ENCODE measurements around the gene DUSP18.
"Not testable (repeated sequence)": the region's sequence is repeated elsewhere in the genome, so short reads cannot be mapped to it uniquely, and the experiment has no call there.

The DUSP18 gene

DNA sequence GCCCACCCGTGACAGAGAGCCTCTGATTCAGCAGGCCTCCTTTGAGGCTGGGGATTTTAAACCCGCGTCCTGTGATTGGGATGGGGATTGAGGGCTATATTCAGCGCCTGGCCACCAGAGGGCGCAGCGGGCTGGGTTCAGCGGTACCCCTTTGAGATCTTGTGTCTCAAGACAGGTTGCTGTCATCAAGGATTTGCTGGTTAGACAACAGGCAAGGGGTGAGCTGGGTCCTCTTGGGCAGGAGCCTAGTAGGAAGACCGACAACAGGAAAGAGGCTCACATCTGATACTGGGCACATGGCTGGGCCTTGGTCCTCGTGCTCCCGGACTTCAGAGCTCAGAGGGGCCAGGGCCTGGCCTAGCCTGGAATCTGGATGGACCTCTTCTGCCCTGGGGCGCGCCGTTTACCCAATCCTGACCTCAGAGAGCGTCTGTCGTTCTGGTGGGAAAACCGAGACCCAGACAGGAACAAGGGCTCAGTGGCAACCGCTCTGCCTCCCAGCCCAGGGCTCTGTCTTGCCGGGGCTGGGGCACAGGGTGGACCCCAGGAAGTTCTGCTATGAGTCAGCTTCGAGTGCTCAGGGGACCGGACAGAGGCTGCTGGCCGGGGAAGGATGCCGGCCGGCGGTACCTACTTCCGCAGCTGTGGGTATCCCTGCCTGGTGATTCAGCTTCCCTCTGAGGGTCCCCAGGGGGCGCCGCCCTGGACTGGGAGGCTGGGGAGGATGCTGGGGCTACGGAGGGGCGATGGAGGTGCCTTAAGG, 33.0 kb downstream of the DUSP18 start:
- H3K27ac ChIP-seq (ENCODE audit: insufficient read depth in 1 of 2, low read depth in 1 of 2, low read length in 2 of 2, poor library complexity in 1 of 2, severe bottlenecking in 2 of 2) = no peak overlapping the region
- ChIA-PET POLR2A (interaction anchor here (0.6 to 1.3 kb wide), 5 partner anchors 32 to 587 kb away, joined by 3 to 10 read pairs (median 3); partner anchors contain the start of gene OSBP2), CTCF (interaction anchor here (0.6 to 7.6 kb wide), 34 partner anchors 8 to 527 kb away, joined by 3 to 160 read pairs (median 4); partner anchors contain the start of gene DUSP18)
- peaks cover 0 to 2% (median 0%) of the 10 kb centered on the region in 5 experiments for H3K9me3 ChIP-seq (ENCODE audit: control extremely low read depth in 1 of 5, control insufficient read depth in 4 of 5, insufficient read depth in 2 of 5, low read depth in 1 of 5, low read length in 4 of 5)
- peak; percentile 84 to 89 (median 89) for DNase-seq
- peak overlapping the region in 5 of 7 experiments; percentile 30 to 78 (median 73) for H3K4me3 ChIP-seq (ENCODE audit: control insufficient read depth in 1 of 7, extremely low read depth in 1 of 7, insufficient read depth in 4 of 7, low read depth in 2 of 7, low read length in 6 of 7)
- no peaks in the 10 kb centered on the region for H3K27me3 ChIP-seq (replicated peaks in 2 of 5; ENCODE audit: control insufficient read depth in 4 of 5, insufficient read depth in 5 of 5, low read length in 4 of 5)
- no peaks in the 10 kb centered on the region for H3K36me3 ChIP-seq (ENCODE audit: control insufficient read depth in 4 of 4, insufficient read depth in 4 of 4, low read length in 3 of 4)
- H3K4me1 ChIP-seq (ENCODE audit: control extremely low read depth in 1 of 4, control insufficient read depth in 4 of 4, insufficient read depth in 4 of 4, low read length in 3 of 4) = peaks cover 0 to 24% (median 23%) of the 10 kb centered on the region in 4 experiments
- 6% methylated on average over 23 of the region's 29 CpGs for WGBS (ENCODE audit: insufficient coverage)

GRCh38 chr22:30631469-30631868, 36.2 kb downstream of the DUSP18 start:
- peaks cover 0 to 18% (median 17%) of the 10 kb centered on the region in 4 experiments for H3K4me1 ChIP-seq (ENCODE audit: control extremely low read depth in 1 of 4, control insufficient read depth in 4 of 4, insufficient read depth in 4 of 4, low read length in 3 of 4)
- H3K9me3 ChIP-seq (ENCODE audit: control extremely low read depth in 1 of 5, control insufficient read depth in 4 of 5, insufficient read depth in 2 of 5, low read depth in 1 of 5, low read length in 4 of 5); H3K27me3 ChIP-seq (replicated peaks in 2 of 5; ENCODE audit: control insufficient read depth in 4 of 5, insufficient read depth in 5 of 5, low read length in 4 of 5); H3K27ac ChIP-seq (ENCODE audit: insufficient read depth in 1 of 2, low read depth in 1 of 2, low read length in 2 of 2, poor library complexity in 1 of 2, severe bottlenecking in 2 of 2); CTCF ChIA-PET; POLR2A ChIA-PET; H3K4me3 ChIP-seq (ENCODE audit: control insufficient read depth in 1 of 7, extremely low read depth in 1 of 7, insufficient read depth in 4 of 7, low read depth in 2 of 7, low read length in 6 of 7); DNase-seq; H3K36me3 ChIP-seq (ENCODE audit: control insufficient read depth in 4 of 4, insufficient read depth in 4 of 4, low read length in 3 of 4): not testable (repeated sequence)
- no CpG with 5 or more reads among the region's 31 CpGs for WGBS (ENCODE audit: insufficient coverage)

GRCh38 chr22:30628491-30628890, 39.2 kb downstream of the DUSP18 start:
- CTCF ChIA-PET = interaction anchor here (0.6 to 1.9 kb wide), 5 partner anchors 9 to 126 kb away, joined by 3 to 10 read pairs (median 3); no protein-coding TSS in a partner anchor
- no peak overlapping the region for H3K27ac ChIP-seq (ENCODE audit: insufficient read depth in 1 of 2, low read depth in 1 of 2, low read length in 2 of 2, poor library complexity in 1 of 2, severe bottlenecking in 2 of 2)
- 88% methylated on average over 4 of the region's 4 CpGs for WGBS (ENCODE audit: insufficient coverage)

DNA sequence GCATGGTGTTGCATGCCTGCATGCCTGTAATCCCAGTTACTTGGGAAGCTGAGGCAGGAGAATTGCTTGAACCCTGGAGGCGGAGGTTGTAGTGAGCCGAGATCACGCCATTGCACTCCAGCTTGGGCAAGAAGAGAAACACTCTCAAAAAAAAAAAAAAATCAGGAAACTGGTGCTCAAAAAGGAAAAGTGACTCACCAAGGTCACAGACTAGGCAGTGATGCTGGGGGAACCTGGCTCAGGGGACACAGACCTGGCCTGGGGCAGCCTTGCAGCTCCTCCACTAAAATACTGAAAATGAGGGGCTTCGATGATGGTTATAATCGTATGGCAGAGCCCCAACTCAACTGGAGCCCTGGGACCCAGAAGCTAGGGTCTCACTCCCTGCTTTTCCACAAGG, 40.2 kb downstream of the DUSP18 start:
- H3K27me3 ChIP-seq (replicated peaks in 2 of 5; ENCODE audit: control insufficient read depth in 4 of 5, insufficient read depth in 5 of 5, low read length in 4 of 5) = no peaks in the 10 kb centered on the region
- H3K4me1 ChIP-seq (ENCODE audit: control extremely low read depth in 1 of 4, control insufficient read depth in 4 of 4, insufficient read depth in 4 of 4, low read length in 3 of 4) = no peaks in the 10 kb centered on the region
- H3K36me3 ChIP-seq (ENCODE audit: control insufficient read depth in 4 of 4, insufficient read depth in 4 of 4, low read length in 3 of 4) = no peaks in the 10 kb centered on the region
- 93% methylated on average over 5 of the region's 5 CpGs for WGBS (ENCODE audit: insufficient coverage)
- CTCF ChIA-PET = interaction anchor here (0.6 kb wide), 1 partner anchor 525 kb away, joined by 3 read pairs; no protein-coding TSS in a partner anchor
- POLR2A ChIA-PET = no interaction called here
- H3K4me3 ChIP-seq (ENCODE audit: control insufficient read depth in 1 of 7, extremely low read depth in 1 of 7, insufficient read depth in 4 of 7, low read depth in 2 of 7, low read length in 6 of 7) = no peak overlapping the region
- no peaks in the 10 kb centered on the region for H3K9me3 ChIP-seq (ENCODE audit: control extremely low read depth in 1 of 5, control insufficient read depth in 4 of 5, insufficient read depth in 2 of 5, low read depth in 1 of 5, low read length in 4 of 5)
- DNase-seq = peak in 1 of 3 donors; percentile 16
- H3K27ac ChIP-seq (ENCODE audit: insufficient read depth in 1 of 2, low read depth in 1 of 2, low read length in 2 of 2, poor library complexity in 1 of 2, severe bottlenecking in 2 of 2) = no peak overlapping the region

More at GRCh38 chr22:30628491-30628890, 39.2 kb downstream of the DUSP18 start:
- no peak for DNase-seq
- no peaks in the 10 kb centered on the region for H3K9me3 ChIP-seq (ENCODE audit: control extremely low read depth in 1 of 5, control insufficient read depth in 4 of 5, insufficient read depth in 2 of 5, low read depth in 1 of 5, low read length in 4 of 5)
- no peaks in the 10 kb centered on the region for H3K27me3 ChIP-seq (replicated peaks in 2 of 5; ENCODE audit: control insufficient read depth in 4 of 5, insufficient read depth in 5 of 5, low read length in 4 of 5)
- H3K4me1 ChIP-seq (ENCODE audit: control extremely low read depth in 1 of 4, control insufficient read depth in 4 of 4, insufficient read depth in 4 of 4, low read length in 3 of 4) = no peaks in the 10 kb centered on the region
- H3K36me3 ChIP-seq (ENCODE audit: control insufficient read depth in 4 of 4, insufficient read depth in 4 of 4, low read length in 3 of 4) = no peaks in the 10 kb centered on the region
- POLR2A ChIA-PET = interaction anchor here (0.6 kb wide), 1 partner anchor 83 kb away, joined by 3 read pairs; no protein-coding TSS in a partner anchor
- no peak overlapping the region for H3K4me3 ChIP-seq (ENCODE audit: control insufficient read depth in 1 of 7, extremely low read depth in 1 of 7, insufficient read depth in 4 of 7, low read depth in 2 of 7, low read length in 6 of 7)

- no peaks in the 10 kb centered on the region for H3K4me1 ChIP-seq (ENCODE audit: control extremely low read depth in 1 of 4, control insufficient read depth in 4 of 4, insufficient read depth in 4 of 4, low read length in 3 of 4)
- no peaks in the 10 kb centered on the region for H3K36me3 ChIP-seq (ENCODE audit: control insufficient read depth in 4 of 4, insufficient read depth in 4 of 4, low read length in 3 of 4)
- 91% methylated on average over 5 of the region's 5 CpGs for WGBS (ENCODE audit: insufficient coverage)
- no peak overlapping the region for H3K27ac ChIP-seq (ENCODE audit: insufficient read depth in 1 of 2, low read depth in 1 of 2, low read length in 2 of 2, poor library complexity in 1 of 2, severe bottlenecking in 2 of 2)
- ChIA-PET POLR2A (no interaction called here), CTCF (interaction anchor here (0.6 to 1.2 kb wide), 3 partner anchors 8 to 164 kb away, joined by 4 to 6 read pairs (median 5); no protein-coding TSS in a partner anchor)
- no peak for DNase-seq
- H3K4me3 ChIP-seq (ENCODE audit: control insufficient read depth in 1 of 7, extremely low read depth in 1 of 7, insufficient read depth in 4 of 7, low read depth in 2 of 7, low read length in 6 of 7) = no peak overlapping the region
- H3K27me3 ChIP-seq (replicated peaks in 2 of 5; ENCODE audit: control insufficient read depth in 4 of 5, insufficient read depth in 5 of 5, low read length in 4 of 5) = no peaks in the 10 kb centered on the region
- no peaks in the 10 kb centered on the region for H3K9me3 ChIP-seq (ENCODE audit: control extremely low read depth in 1 of 5, control insufficient read depth in 4 of 5, insufficient read depth in 2 of 5, low read depth in 1 of 5, low read length in 4 of 5)
Measured at GRCh38 chr22:30626413-30626812, 41.3 kb downstream of the DUSP18 start.

GRCh38 chr22:30619909-30620308, 47.8 kb downstream of the DUSP18 start:
- H3K27ac ChIP-seq (ENCODE audit: insufficient read depth in 1 of 2, low read depth in 1 of 2, low read length in 2 of 2, poor library complexity in 1 of 2, severe bottlenecking in 2 of 2); H3K9me3 ChIP-seq (ENCODE audit: control extremely low read depth in 1 of 5, control insufficient read depth in 4 of 5, insufficient read depth in 2 of 5, low read depth in 1 of 5, low read length in 4 of 5); DNase-seq; POLR2A ChIA-PET; H3K4me1 ChIP-seq (ENCODE audit: control extremely low read depth in 1 of 4, control insufficient read depth in 4 of 4, insufficient read depth in 4 of 4, low read length in 3 of 4); H3K4me3 ChIP-seq (ENCODE audit: control insufficient read depth in 1 of 7, extremely low read depth in 1 of 7, insufficient read depth in 4 of 7, low read depth in 2 of 7, low read length in 6 of 7); H3K36me3 ChIP-seq (ENCODE audit: control insufficient read depth in 4 of 4, insufficient read depth in 4 of 4, low read length in 3 of 4); H3K27me3 ChIP-seq (replicated peaks in 2 of 5; ENCODE audit: control insufficient read depth in 4 of 5, insufficient read depth in 5 of 5, low read length in 4 of 5): not testable (repeated sequence)
- CTCF ChIA-PET = interaction anchor here (0.6 to 3.3 kb wide), 5 partner anchors 9 to 136 kb away, joined by 3 to 10 read pairs (median 3); no protein-coding TSS in a partner anchor
- 100% methylated on average over 3 of the region's 6 CpGs for WGBS (ENCODE audit: insufficient coverage)

DNA sequence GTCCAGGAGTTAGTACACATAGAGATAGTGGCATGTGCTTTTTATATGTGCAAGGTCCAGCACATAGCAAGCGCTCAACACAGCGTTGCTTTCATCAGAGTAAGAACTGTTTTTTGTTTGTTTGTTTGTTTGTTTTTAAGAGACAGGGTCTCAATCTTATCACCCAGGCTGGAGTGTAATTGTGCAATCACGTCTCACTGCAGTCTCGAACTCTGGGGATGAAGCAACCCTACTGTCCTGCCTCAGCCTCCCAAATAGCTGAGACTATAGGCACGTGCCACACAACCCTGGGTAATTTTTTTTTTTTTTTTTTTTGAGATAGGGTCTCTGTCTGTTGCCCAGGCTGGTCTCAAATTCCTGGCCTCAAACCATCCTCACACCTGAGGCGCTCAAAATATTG, 49.9 kb downstream of the DUSP18 start:
- ChIA-PET CTCF (no interaction called here), POLR2A (interaction anchor here (0.9 kb wide), 1 partner anchor 11 kb away, joined by 3 read pairs; the partner anchor contains the start of gene TCN2)
- no peaks in the 10 kb centered on the region for H3K36me3 ChIP-seq (ENCODE audit: control insufficient read depth in 4 of 4, insufficient read depth in 4 of 4, low read length in 3 of 4)
- 93% methylated on average over 3 of the region's 6 CpGs for WGBS (ENCODE audit: insufficient coverage)
- no peak overlapping the region for H3K27ac ChIP-seq (ENCODE audit: insufficient read depth in 1 of 2, low read depth in 1 of 2, low read length in 2 of 2, poor library complexity in 1 of 2, severe bottlenecking in 2 of 2)
- DNase-seq = no peak
- H3K9me3 ChIP-seq (ENCODE audit: control extremely low read depth in 1 of 5, control insufficient read depth in 4 of 5, insufficient read depth in 2 of 5, low read depth in 1 of 5, low read length in 4 of 5) = no peaks in the 10 kb centered on the region
- no peak overlapping the region for H3K4me3 ChIP-seq (ENCODE audit: control insufficient read depth in 1 of 7, extremely low read depth in 1 of 7, insufficient read depth in 4 of 7, low read depth in 2 of 7, low read length in 6 of 7)
- H3K4me1 ChIP-seq (ENCODE audit: control extremely low read depth in 1 of 4, control insufficient read depth in 4 of 4, insufficient read depth in 4 of 4, low read length in 3 of 4) = no peaks in the 10 kb centered on the region
- H3K27me3 ChIP-seq (replicated peaks in 2 of 5; ENCODE audit: control insufficient read depth in 4 of 5, insufficient read depth in 5 of 5, low read length in 4 of 5) = no peaks in the 10 kb centered on the region

Data from common myeloid progenitor, CD34-positive (primary cell).